Dermis blood vessel endothelial cell (primary cell): ENCODE data around the gene UNC45A. TPM values are rescaled to one million over a fixed set of nuclear protein-coding genes. Genes with fewer than 3 reads are reported as not detected.
"Not testable (repeated sequence)": the region's sequence is repeated elsewhere in the genome, so short reads cannot be mapped to it uniquely, and the experiment has no call there.

Source experiments
- DNase-seq: peaks from one replicate; pipeline ENCODE4 v3.0.0; 2010
- total RNA-seq: library from RNA; depleted of rRNA; stranded (reverse); fragments of >200 nt; gene quantifications from 2 replicates; pipeline ENCODE4 v1.2.3, GENCODE V29; 2014

Gene UNC45A
- total RNA-seq, 1 donor from 2014 or later = 128 TPM

DNA sequence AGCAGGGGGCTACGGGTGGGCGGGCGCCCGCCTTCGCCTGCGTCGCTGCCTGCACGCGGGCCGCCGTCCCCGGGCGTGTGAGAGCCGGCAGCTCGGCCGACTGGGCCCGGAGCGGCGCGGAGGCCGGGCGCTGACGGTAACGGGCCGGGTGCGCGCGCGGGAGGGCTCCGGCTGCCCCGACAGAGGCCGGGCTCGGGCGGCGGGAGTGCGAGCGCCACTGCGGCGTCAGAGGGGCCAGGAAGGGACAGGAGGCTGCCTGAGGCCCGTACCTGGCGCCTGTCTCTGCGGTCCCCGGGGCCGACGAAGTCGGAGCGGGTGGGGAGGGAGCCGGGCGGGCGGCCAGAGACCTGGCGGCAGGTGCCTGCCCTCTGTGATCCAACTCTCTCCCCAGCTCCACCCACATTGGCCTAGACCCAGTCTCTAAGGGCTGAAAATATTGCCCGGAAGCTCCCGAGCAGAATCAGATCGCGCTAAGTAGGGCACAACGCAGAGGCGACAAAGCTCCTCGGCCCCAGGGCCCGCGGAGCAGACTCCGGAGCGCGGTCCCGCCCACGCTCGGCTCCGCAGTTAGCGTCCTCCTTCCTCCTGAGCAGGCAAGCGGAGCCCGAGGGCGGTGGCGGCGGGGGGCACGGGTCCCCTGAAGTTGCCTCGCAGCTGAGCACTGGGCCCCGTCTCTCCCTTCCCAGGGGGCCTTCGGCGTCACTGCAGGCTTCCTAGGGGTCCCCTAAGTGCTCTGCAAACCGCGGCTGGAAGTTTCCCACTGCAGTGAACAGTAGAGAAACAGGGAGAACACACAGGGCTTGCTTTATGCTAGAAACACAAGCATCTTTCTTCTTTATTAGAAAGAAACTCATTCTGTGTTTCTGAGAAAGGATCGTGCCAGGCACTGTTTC lies 32.0 kb upstream of the UNC45A start, which contains the start of gene MAN2A2:
Gene MAN2A2 (plus strand): TSS at position 463 of the 893 bp plus-strand sequence. CDS start 906 bp downstream, outside the sequence.
- DNase-seq = peak; percentile 62

DNA sequence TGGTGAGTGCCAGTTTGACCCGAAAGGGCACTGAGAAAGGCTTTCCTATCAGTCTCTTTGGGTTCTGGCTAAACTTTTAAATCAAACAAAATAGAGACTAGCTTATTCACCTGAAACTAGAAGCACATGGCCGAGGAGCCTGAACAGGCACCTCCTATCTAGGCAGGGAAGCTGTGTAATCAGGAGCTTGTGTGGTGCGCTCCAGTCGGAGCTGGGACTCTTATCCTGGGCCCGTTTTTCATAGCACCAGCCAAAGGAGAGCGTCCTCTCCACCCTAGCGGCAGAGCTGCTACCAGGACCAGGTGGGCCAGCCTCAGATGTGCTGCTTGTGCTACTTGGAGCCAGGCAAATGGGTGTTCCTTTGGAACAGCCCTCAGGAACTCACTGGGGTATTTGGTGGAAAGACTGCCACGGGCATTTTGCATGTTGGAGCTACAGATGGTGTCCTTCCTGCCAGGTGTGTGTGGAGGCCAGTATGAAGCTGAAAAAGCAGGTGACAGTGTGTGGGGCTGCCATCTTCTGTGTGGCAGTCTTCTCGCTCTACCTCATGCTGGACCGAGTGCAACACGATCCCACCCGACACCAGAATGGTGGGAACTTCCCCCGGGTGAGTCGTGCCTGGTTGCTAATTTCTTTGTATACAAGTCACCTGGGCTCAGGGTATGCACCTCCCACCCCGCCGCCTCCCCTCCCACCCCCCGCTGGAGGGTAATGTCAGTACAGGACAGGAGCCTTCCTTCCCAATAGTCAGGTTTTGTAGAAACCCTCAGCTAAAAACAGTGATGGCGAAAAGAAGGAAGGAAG lies 31.1 kb upstream of the UNC45A start:
- DNase-seq = peak; percentile 10

DNA sequence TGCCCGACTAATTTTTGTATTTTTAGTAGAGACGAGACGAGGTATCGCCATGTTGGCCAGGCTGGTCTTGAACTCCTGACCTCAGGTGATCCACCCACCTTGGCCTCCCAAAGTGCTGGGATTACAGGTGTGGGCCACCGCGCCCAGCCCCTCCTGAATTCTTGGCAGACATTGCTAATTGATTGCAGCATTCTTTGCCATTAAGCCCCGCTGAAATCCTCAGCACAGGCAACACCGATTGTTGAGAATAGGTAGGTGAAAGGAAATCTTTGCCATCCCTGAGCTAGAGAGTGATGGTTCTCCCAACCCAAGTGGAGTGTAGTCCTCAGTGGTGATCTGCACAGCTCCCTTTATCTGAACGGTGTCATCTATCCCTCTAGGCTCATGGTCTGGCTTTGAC lies 30.3 kb upstream of the UNC45A start:
- no peak for DNase-seq

DNA sequence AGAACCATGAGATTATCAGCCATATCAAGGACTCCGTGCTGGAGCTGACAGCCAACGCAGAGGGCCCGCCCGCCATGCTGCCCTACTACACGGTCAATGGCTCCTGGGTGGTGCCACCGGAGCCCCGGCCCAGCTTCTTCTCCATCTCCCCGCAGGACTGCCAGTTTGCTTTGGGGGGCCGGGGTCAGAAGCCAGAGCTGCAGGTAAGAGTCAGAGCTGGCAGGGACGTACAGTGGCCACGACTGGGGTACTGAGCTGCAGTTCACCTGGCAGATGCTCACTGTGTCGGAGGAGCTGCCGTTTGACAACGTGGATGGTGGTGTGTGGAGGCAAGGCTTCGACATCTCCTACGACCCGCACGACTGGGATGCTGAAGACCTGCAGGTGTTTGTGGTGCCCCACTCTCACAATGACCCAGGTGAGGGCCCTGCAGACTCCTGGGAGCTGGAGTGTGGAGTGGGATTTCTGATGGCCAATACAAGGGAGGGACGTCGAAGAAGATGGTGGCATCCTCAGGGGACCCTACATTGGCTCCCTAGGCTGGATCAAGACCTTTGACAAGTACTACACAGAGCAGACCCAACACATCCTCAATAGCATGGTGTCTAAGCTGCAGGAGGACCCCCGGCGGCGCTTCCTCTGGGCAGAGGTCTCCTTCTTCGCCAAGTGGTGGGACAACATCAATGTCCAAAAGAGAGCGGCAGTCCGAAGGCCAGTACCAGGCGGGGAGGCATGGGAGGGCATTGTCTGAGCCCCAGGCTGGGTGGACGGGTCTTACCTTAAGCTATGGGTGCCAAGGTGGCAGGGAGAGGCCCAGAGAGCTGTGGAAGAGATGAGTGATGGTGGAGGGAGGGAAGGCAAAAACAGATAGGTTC lies 29.5 kb upstream of the UNC45A start:
- no peak for DNase-seq

DNA sequence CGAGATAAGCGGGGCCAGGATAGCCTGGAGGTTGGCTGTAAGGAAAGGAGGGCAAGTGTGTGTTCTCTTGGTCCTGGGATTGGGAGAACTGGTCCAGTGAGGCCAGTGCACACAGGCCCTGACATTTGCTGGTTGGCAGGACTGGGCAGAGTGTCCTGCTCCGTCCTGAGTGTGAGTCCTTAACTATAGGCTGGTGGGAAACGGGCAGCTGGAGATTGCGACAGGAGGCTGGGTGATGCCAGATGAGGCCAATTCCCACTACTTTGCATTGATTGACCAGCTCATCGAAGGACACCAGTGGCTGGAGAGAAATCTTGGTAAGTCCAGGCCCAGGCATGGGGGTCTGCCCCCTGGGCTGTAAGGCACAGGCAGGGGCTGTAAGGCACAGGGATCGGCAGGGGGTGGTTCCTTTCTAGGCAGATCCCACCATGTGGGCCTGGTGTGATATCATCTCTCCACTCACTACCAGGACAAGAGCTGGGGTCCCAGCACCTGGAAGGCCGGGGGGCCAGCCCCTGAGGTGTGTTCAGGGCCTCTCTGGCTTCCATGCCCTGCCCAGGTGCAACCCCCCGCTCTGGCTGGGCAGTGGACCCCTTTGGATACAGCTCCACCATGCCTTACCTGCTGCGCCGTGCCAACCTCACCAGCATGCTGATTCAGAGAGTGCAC lies 28.8 kb upstream of the UNC45A start:
- DNase-seq = no peak

DNA sequence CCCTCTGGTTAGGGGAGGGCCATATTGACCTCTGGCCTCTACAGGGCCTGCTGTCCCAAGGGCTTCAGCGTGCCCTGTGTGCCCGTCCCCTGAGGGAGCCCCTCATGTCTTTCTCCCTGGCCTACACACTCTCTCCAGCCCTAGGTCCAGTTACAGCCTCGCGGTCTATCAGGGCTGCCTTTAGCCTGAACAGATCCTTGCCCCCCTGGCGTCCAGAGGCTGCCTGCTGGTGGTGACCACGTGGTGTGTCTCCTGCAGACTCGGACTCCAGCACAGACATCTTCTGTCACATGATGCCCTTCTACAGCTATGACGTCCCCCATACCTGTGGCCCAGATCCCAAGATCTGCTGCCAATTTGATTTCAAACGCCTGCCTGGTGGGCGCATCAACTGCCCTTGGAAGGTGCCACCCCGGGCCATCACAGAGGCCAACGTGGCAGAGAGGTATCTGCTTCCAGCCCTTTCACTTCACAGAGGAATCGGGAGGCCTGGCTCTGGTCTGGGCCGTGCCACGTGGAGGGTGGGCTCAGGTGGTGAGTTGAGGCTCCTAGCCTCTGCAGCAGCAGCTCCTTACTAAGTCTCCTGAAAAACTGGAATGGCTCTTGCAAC lies 27.9 kb upstream of the UNC45A start:
- no peak for DNase-seq

DNA sequence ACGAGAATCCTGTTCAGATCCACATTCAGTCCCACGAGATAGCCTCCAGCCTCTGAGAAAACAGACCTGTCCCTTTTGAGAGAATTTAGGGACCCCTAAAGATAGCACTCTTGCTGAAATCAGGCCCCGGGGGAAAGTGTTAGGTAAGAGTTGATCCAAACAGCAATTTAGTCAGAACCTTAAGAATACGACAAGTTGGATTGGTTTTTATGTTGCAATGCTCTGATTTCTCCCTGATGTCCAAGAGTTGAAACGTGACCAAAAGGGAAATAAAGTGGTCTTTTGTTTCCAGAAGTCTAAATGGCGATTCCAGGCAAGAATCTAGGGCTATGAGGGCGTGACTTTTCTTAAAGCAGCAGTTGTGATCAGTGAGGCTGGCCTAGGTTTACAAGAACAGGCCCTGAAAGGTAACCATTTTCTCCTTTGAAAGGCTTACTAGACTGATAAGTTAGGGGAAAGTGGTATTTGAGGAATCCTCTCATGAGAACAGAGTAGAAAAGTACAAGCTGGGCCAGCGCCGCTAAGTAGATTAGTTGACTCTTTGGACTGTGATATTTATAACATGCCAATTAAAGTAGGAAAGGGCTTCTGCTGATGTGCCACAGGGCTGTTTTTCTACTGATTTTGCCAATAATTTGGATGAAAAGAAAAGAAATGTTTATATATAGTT lies 27.1 kb upstream of the UNC45A start:
- DNase-seq = no peak

DNA sequence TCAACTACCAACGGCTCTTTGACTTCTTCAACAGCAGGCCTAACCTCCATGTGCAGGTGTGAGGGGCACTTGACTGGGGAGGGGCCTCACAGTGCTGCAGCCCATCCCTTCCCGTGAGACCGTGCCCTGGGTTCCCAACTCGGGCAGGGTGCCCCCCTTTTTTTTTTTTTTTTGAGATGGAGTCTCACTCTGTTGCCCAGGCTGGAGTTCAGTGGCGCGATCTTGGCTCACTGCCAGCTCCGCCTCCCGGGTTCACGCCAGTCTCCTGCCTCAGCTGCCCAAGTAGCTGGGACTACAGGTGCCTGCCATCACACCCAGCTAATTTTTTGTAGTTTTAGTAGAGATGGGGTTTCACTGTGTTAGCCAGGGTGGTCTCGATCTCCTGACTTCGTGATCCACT lies 25.6 kb upstream of the UNC45A start:
- not testable (repeated sequence) for DNase-seq

DNA sequence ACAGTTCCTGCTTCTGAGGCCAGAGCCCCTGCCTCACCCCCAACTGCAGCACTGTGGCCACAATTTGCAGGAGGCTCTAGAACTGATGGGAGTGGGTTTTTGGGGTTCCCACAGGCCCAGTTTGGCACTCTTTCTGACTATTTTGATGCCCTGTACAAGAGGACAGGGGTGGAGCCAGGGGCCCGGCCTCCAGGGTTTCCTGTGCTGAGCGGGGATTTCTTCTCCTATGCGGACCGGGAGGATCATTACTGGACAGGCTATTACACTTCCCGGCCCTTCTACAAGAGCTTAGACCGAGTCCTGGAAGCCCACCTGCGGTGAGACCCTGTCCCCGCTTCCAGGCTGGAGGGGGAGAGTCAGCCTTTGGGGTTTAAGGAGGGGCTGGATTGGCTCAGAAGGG lies 25.1 kb upstream of the UNC45A start:
- DNase-seq = no peak

DNA sequence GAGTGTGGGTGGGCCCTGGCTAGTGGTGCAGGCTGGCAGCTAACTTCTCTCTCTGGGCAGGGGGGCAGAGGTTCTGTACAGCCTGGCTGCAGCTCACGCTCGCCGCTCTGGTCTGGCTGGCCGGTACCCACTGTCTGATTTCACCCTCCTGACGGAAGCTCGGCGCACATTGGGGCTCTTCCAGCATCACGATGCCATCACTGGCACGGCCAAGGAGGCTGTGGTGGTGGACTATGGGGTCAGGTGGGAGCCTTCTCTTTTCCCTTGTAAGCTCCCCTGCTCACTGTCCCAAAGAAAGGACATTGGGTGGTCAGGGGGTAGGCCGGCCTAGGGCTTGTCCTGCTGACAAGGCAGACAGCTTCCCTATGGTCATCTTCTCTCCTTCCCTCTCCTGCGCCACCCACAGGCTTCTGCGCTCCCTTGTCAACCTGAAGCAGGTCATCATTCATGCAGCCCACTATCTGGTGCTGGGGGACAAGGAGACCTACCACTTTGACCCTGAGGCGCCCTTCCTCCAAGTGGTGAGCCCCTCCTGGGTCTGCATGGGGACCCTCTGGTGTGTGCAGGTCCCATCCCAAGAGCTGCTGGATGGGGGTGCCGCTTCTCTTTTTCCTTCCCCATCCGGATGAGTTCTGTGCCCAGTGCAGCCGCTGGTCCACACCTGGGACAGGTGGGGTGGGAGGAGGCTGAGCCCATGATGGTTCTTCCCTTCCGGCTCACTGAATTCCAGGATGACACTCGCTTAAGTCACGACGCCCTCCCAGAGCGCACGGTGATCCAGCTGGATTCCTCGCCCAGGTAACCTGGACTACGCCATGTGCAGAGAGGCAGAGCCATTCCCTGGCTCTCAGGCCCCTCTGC lies 24.4 kb upstream of the UNC45A start:
- DNase-seq = no peak

DNA sequence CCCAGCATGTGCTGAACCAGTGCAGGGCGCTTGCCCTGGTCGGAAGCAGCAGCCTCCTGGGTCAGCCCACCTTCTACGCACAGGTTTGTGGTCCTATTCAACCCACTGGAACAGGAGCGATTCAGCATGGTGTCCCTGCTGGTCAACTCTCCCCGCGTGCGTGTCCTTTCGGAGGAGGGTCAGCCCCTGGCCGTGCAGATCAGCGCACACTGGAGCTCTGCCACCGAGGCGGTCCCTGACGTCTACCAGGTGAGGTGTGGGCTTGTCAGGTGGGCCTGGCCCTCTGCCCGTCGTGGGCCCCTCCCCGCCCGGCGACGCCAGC lies 23.8 kb upstream of the UNC45A start:
- DNase-seq = no peak

DNA sequence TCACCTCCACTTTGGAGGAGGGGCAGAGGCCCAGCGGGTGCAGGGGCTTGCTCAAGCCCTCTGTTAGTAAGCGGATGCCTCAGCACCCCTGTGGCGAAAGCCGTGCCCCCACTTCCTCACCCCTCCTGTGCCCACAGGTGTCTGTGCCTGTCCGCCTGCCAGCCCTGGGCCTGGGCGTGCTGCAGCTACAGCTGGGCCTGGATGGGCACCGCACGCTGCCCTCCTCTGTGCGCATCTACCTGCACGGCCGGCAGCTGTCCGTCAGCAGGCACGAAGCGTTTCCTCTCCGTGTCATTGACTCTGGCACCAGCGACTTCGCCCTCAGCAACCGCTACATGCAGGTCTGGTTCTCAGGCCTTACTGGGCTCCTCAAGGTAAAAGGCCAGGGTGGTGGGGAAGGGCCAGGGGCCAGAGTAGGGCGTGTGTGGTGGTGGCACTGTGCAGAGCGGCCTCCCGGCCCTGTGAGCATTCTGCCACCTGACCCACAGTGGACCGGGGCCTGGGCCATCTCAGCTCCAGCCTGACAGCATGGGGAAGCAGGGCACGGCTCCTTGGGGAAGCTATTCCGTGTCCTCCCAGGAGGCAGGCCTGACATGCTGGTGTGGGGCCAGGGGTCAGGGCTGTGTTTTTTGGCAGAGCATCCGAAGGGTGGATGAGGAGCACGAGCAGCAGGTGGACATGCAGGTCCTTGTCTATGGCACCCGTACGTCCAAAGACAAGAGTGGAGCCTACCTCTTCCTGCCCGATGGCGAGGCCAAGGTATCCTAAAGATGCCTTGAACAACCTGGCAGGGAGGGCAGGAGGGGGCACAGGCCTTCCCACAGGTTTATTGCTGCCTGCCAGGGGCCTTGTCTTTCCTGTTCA lies 22.9 kb upstream of the UNC45A start:
- no peak for DNase-seq

DNA sequence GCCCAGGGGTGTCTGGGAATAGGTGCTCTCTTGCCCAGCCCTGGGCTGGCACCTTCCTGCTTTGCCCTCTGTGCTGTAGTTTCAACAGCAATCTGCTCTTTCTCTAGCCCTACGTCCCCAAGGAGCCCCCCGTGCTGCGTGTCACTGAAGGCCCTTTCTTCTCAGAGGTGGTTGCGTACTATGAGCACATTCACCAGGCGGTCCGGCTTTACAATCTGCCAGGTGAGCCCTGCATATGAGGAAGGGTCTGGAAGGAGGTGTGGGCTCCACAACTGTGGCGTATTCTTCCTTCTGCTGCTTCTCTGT lies 22.4 kb upstream of the UNC45A start:
- no peak for DNase-seq

DNA sequence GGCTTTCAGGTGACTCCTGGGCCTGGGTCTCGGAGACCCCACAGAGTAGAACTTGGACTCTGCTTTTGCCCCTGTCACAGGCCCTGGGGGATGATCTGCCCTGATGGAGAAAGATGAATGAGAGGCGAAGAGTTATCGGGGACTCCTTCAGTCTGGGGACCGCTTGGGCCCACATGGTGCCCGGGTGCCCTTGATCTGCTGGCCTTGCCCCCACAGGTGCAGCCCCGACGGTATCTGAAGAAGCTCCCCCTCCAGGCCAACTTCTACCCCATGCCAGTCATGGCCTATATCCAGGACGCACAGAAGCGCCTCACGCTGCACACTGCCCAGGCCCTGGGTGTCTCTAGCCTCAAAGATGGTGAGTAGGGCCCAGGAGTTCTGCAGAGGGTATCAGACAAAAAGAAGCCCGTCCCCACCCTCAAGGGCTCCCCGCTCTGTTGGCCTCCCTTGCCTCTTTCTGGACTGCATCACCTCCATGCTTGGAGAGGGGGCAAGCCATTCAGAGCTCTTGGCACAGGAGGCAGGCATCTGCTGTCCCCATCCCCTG lies 21.6 kb upstream of the UNC45A start:
- DNase-seq = no peak

DNA sequence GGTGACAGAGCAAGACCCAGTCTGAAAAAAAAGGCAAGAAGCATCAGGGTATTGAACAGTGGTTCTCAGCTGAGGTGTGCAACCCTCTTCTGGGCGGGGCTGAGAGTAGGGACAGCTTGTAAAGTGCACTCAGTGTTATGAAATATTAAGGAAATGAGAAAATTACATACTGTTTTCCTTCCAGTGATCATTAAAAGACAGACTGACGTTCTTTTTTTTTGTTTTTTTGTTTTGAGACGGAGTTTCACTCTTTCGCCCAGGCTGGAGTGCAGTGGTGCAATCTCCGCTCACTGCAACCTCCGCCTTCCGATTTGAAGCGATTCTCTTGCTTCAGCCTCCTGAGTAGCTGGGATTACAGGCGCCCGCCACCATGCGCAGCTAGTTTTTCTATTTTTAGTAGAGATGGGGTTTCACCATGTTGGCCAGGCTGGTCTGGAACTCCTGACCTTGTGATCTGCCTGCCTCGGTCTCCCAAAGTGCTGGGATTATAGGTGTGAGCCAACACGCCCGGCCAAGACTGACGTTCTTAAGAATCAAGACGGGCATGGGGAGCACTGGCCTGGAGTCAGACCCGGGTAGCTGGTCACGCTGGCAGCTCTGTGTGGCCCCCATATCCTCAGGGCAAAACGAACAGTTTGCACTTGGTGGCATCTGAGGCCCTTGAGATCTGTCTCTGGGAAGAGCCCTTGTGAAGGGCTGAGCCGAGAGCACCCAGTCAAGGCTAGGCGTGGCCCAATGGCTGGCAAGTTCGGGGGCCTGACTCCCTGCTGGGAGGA lies 20.6 kb upstream of the UNC45A start:
- DNase-seq = no peak

DNA sequence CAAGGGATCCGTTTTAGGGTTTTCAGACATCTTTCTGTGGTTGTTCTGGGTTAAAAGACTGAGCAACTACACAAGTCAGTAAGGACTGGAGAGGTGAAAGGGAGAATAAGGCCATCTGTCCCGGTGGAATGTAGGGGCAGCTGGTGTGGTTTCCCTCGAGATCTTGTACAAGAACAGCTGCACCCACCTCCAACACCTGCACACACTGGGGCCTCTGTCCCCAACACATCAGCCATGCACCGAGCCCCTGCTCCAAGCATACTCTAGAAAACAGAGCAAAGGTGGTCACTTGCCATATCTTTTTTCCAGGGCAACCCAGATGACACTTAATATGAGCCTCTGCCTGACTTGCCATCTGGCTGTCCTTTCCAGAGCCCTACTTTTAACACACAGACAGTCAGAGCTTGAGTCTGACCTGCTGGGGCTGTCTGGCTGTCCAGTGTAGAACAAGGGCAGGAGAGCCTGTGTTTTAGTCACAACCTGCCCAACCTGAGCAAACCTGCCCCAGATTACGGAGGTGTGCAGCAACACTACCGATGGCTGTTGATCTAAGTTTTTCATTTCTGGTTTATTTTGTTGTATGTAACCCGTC lies 19.8 kb upstream of the UNC45A start:
- no peak for DNase-seq

DNA sequence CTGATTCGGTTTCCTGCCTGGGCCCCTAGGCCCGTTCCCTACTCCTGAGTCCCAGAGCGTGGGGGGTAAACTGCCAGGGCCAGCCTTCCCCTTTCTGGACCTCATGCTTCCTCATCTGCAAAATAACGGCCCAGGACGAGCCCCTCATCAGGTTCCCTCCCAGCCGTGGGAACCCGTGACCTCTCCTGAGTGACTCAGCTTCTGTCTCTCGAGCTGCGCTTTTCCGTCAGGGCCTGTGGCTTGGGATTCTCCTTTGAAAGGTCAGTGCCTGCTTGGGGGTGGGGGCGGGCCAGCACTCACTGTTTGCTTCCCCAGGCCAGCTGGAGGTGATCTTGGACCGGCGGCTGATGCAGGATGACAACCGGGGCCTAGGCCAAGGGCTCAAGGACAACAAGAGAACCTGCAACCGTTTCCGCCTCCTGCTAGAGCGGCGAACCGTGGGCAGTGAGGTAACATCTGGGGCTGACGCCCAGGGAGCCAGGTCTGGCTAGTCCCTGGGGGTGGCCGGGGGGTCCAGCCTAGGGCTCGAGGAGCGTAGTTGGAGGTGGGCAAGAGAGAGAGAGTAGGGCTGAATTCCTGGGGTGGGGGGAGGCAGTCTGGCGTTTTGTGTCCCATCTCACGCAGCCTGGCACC lies 19.2 kb upstream of the UNC45A start:
- peak; percentile 10 for DNase-seq
